ENCODE results near the gene RBMS1.
A peak's percentile ranks its signal among the peaks of the same experiment; 100 is the strongest.

RBMS1 gene

GRCh38 chr2:160406591-160407392 is 86.8 kb downstream of the RBMS1 start:
- DNase-seq: peak; percentile 70

GRCh38 chr2:160405077-160405867 is 88.3 kb downstream of the RBMS1 start:
- DNase-seq: no peak

DNA sequence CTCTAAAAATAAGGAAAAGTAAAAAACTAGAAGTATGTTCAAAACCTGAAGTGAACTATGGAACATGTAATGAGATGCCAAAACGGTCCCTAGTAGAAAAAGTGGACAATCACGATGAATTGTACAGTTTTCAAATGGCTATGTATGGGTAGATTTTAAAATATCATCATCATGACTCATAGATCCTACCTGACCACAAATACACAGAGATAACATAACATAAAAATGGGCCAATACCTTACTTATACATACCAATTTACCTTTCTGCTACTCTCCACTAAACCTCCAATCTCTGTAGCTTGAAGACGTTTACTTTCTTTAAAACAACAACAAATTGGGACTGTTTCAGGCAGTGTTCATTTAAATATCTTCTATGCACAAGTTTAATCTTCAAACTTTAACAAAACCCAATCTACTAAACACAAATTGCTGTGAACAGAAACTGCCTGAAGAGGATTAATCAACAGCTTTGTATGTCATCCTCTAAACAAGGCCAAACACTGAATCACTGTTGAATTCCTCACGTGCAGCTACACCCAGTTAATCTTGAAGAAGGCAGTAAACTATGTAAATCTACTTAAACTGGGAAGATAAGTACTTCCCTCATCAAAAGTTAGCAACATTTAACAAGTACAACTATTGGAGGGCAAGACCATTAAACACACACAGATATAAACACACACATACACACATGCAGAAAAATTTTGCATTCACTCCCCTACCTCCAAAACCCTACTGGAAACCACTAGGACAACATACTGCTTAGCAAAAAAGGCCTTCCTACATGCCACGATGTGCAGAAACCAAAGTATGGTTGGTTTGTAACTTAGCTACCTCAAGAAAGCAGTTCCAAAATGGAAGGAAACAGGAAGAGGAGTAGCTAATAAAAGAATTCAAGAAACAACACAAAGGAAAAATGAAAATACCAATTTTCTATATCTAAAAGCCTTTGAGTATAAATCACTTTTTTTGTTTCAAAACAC is 90.3 kb downstream of the RBMS1 start:
- no peak for DNase-seq

GRCh38 chr2:160402501-160402900 is 91.1 kb downstream of the RBMS1 start:
- DNase-seq: no peak

- no peak for DNase-seq
These were observed 91.7 kb downstream of the RBMS1 start for GRCh38 chr2:160401895-160402294.

DNA sequence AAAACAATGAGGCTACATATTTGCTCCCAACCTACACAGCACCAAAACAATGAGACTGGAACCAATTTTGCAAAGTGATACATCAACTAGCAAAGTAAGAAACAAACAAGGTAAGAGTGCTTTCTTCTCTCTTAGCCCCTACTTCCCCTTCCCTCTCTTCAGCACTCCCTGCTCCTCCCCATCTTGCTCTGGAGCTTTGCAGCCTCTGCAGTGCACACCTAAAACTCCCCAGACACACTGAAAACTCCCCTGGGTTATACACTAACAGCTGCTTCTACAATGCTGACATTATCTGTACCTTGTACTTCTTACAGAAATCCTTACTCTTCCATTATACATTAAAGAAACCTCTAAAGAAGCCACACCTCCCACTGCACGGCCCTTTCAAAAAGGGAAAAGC is 93.7 kb downstream of the RBMS1 start:
- DNase-seq: no peak

DNA sequence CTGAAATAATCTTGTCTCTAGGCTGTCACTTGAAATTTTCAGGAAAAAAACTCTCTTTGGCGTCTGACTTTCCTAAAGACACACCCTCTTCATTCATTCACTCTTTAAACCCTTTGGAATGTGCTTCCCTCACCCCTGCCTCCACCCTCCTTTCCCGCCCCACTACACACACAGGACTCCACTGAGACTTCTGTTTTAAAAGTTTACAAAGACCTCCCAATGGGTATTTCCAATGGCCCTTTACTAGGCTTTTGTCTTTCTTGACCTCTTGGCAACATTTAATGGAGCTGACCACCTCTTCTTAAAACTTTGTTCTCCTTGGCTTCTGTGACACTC is 96.1 kb downstream of the RBMS1 start:
- no peak for DNase-seq

DNA sequence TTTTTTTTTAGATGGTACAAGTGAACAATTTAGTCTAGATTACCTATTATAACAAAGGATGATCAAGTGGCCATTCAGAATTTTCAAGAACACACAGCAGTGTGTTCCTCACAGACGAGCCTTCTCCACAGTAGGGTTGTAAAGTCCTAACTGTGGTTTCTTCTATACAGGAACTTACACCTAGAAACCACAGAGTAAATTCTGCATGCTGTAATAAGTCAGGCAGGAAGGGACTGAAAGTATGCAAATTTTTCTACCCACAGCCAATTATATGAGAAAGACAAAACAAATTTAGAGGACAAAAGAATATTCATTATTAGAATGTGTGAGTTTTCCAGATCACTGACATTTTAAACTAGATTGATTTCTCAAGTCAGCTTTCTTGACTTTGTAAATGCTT is 99.5 kb downstream of the RBMS1 start:
- DNase-seq: no peak

- DNase-seq: no peak
These were observed 101.4 kb downstream of the RBMS1 start for GRCh38 chr2:160392201-160392600.

- DNase-seq: no peak
These were observed 102.8 kb downstream of the RBMS1 start for GRCh38 chr2:160390544-160391455.

- no peak for DNase-seq
These were observed 103.7 kb downstream of the RBMS1 start for GRCh38 chr2:160389875-160390274.

DNA sequence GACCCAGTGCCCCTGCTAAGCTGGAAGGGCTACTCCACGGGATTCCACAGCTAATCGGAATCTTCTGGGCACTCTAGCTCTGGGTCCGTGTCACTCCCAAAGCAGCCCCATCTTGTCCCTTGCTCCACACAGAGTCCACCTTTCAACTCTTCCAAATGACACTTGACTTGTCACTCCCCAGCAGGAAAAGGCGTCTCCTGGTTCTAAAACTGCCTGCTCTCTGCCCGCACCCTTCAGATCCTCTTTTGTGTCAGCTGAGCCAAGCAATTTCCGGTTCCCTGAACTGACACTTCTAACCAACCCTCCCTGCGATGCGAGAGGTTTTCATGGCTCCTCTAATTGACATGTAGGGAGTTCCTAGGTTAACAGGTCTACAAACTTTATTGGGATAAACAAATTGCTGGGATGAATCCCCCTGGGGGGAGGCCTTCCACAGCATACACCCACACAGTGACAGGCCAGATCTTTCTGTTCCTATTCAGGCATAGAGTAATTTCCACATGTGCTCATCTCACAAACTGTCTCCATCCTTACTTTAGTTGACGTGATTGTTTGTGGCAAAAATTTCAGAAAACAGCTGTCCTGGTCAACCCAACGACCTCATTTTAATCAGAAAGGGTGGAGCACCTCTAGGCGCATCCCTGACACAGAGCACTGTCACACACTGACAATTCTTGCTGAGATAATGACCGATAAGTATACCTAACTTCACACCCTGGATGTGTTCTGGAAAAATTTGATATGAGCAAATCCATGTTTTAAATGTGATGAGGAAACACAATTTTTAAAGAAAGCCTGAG is 104.9 kb downstream of the RBMS1 start:
- DNase-seq: no peak

- no peak for DNase-seq
These were observed 105.9 kb downstream of the RBMS1 start for GRCh38 chr2:160387558-160388262.

GRCh38 chr2:160384791-160385190 is 108.8 kb downstream of the RBMS1 start:
- no peak for DNase-seq

DNA sequence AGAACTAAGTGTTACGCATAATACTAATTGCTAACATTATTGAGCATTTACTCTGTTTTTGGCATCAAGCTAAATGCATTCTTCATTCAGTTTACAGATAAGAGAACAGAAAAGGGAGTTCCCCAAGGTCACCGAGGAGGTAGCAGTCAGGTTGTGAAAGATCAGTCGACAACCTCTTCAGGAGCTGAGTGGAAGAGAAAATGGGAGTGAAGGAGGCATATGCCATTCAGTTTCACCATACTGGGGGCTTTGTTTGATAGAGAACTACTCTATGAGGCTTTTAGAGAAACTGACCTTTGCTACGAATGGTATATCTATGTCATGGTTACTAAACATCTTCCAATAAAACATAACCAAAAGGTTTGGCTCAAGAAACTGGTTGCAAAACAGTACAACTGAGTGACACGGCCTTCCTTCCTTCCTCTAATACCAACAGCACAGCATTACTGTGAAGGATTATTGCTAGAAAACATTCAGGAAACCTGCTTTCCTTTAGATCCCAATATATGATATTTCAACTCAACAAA is 112.1 kb downstream of the RBMS1 start:
- no peak for DNase-seq

- DNase-seq: no peak
These were observed 113.0 kb downstream of the RBMS1 start for GRCh38 chr2:160380611-160381010.

DNA sequence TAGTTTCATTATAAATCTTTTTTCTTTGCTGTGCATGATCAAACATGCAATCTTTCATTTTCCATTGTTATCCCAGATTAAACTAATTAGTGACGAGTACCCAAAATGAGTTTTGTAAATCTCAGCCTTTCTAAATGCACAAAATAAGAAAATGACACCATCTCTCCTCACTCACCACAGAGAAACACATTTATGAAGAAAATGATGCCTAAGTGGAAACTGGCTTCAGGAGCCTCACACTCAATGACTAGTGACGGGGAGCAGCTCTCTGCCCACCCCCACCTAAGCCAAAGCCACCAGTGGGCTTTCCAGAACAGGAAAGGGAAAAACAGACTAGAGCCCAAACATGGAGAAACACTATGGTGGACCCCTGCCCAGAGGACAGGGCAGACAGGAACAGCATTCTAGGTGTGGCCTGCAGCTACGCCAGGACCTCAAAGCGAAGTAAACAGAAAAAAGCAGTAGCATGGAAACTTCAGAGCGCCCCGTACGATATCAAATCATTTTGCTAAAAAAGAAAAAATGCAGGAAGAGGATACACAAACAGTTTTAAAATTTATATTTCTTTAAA is 113.5 kb downstream of the RBMS1 start:
- no peak for DNase-seq

DNA sequence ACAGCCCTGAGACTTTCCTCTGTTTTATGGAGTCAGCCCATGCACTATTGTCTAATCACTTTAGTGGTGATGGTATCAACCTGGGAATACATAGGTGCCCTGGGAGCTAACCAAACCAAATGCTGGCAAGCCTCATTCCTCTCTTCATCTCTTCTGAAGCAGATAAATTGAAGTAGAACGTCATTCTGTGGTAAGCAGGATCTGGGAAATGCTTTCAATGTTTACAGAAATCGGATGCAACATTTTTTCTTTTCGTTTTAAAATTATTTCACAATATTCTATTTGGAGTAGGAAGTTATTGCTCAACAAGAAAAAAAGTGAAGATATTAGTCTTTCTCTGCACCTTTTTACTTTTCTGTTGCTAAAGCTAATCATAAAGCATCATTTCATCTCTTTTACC is 114.2 kb downstream of the RBMS1 start:
- DNase-seq: no peak

DNA sequence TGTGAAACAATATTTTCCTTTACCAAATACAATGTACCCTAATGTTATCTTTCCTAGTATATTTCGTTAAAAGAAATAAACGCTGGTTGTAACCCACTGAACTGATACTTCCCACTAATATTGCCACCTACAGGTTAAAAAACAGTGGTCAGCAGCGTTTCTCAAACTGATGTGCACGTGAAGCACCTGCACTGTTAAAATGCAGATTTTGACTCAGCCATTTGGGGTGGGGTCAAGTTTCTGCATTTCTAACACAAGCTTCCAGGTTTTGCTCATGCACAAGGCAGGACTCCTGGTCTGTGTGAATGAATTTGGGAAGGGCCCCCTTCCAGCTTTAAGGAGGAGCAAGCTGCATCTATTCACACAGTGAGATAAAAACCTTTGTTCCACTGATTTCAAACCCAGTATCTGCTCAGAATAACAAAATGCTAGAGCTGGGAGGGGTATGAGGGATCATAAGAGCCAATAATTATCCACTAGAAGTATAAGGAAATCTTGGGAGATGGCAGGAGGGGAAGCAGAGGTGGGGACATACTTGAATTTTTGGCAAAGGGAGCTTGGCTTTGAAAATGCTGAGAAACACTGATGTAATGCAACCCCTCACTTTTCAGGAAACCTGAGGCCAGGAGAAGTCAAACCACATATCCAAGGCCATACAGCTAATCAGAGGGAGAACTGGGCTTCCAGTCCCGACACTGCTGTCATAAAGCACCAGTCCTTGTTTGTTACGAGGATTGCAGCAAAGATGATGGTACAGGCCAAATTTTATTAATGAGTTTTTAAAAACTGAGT is 116.2 kb downstream of the RBMS1 start:
- DNase-seq: no peak

All from activated CD4-positive, CD25-positive, alpha-beta regulatory T cell treated with anti-CD3 and anti-CD28 coated beads, Interleukin-2, amount 50 U/mL, for 72 hours (primary cell).